ENCODE measurements around the gene LRP11.

LRP11 gene

DNA sequence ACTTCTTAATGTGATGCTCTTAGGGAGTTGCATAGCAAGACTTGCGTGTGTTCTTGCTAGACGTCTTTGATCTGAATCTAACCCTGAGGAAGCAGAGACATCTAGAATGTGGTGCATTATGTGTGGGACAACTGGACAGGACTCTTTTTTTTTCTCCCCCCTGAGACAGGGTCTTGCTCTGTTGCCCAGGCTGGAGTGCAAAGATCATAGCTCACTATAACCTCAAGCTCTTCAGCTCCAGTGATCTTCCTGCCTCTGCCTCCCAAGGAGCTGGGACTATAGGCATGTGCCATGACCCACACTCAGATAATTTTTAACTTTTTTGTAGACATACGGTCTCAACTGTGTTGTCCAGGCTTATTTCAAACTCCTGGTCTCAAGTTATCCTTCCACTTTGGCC, 80.6 kb downstream of the LRP11 start:
- TF ChIP-seq EP300 (IDR thresholded peaks at IDR 0.05; ENCODE audit: borderline replicate concordance) (no peak), FOXM1 (IDR thresholded peaks at IDR 0.05; ENCODE audit: borderline replicate concordance, low read depth) (no peak), ZBTB7A (IDR thresholded peaks at IDR 0.05; ENCODE audit: low read depth) (no peak), RAD21 (IDR thresholded peaks at IDR 0.05; ENCODE audit: low read depth) (no peak), YY1 (IDR thresholded peaks at IDR 0.05; ENCODE audit: low read depth) (no peak), NFIC (IDR thresholded peaks at IDR 0.05) (no peak), CEBPB (IDR thresholded peaks at IDR 0.05) (no peak), TAF1 (IDR thresholded peaks at IDR 0.05; ENCODE audit: low read depth) (no peak), EGR1 (IDR thresholded peaks at IDR 0.05) (no peak), TCF12 (IDR thresholded peaks at IDR 0.05; ENCODE audit: low read depth) (no peak)
- TF ChIP-seq, protein P1, sequence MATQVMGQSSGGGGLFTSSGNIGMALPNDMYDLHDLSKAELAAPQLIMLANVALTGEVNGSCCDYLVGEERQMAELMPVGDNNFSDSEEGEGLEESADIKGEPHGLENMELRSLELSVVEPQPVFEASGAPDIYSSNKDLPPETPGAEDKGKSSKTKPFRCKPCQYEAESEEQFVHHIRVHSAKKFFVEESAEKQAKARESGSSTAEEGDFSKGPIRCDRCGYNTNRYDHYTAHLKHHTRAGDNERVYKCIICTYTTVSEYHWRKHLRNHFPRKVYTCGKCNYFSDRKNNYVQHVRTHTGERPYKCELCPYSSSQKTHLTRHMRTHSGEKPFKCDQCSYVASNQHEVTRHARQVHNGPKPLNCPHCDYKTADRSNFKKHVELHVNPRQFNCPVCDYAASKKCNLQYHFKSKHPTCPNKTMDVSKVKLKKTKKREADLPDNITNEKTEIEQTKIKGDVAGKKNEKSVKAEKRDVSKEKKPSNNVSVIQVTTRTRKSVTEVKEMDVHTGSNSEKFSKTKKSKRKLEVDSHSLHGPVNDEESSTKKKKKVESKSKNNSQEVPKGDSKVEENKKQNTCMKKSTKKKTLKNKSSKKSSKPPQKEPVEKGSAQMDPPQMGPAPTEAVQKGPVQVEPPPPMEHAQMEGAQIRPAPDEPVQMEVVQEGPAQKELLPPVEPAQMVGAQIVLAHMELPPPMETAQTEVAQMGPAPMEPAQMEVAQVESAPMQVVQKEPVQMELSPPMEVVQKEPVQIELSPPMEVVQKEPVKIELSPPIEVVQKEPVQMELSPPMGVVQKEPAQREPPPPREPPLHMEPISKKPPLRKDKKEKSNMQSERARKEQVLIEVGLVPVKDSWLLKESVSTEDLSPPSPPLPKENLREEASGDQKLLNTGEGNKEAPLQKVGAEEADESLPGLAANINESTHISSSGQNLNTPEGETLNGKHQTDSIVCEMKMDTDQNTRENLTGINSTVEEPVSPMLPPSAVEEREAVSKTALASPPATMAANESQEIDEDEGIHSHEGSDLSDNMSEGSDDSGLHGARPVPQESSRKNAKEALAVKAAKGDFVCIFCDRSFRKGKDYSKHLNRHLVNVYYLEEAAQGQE (IDR thresholded peaks at IDR 0.05; ENCODE audit: low read depth), result no peak

DNA sequence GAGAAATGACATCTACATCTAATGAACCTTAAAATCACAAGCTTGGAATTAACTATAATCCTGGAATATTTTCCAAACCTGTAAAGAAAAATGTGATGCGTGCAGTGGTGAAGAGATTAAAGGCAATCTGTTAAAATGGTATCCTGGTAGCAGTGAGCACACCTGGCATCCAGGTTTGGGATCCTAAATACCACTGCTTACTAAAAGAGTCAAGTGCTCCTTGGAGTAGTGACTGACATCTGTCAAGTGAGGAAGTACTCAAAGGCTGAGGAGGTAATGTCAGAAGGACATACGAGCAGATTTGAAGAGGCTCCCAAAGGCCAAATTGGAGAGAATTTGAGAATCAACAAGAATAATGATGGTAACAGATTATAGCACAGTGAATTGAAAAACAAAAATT, 81.8 kb downstream of the LRP11 start:
- no peak for TF ChIP-seq CREB1 (IDR thresholded peaks at IDR 0.05; ENCODE audit: low read depth)
- TF ChIP-seq, protein P1 (IDR thresholded peaks at IDR 0.05; ENCODE audit: low read depth), result no peak
- TF ChIP-seq YY1 (IDR thresholded peaks at IDR 0.05; ENCODE audit: low read depth), result no peak
- no peak for TF ChIP-seq RAD21 (IDR thresholded peaks at IDR 0.05; ENCODE audit: low read depth)

DNA sequence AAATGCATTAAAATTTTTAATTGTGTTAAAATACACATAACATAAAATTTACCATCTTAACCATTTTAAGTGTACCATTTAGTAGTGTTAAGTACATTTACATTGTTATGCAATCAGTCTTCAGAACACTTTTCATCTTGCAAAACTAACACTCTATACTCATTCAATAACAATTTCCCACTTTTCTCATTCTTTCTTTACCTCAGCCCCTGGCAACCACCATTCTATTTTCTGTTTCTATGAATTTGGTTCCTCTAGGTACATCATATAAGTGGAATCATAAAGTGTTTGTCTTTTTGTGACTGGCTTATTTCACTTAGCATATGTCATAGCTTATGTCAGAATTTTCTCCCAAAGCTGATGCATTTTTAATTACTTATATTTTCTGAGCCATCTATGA, 82.4 kb downstream of the LRP11 start:
- TF ChIP-seq MAX (IDR thresholded peaks at IDR 0.05), result no peak
- TF ChIP-seq USF1 (IDR thresholded peaks at IDR 0.05), result no peak
- TF ChIP-seq EGR1 (IDR thresholded peaks at IDR 0.05), result no peak
- TF ChIP-seq RAD21 (IDR thresholded peaks at IDR 0.05; ENCODE audit: low read depth), result no peak
- TF ChIP-seq FOXM1 (IDR thresholded peaks at IDR 0.05; ENCODE audit: borderline replicate concordance, low read depth), result no peak
- TF ChIP-seq ZBTB7A (IDR thresholded peaks at IDR 0.05; ENCODE audit: low read depth), result no peak
- TF ChIP-seq TEAD4 (IDR thresholded peaks at IDR 0.05), result no peak
- TF ChIP-seq, protein P1 (IDR thresholded peaks at IDR 0.05; ENCODE audit: low read depth), result no peak
- no peak for TF ChIP-seq TAF1 (IDR thresholded peaks at IDR 0.05; ENCODE audit: low read depth)
- no peak for TF ChIP-seq CEBPB (IDR thresholded peaks at IDR 0.05)
- no peak for TF ChIP-seq NFIC (IDR thresholded peaks at IDR 0.05)
- no peak for TF ChIP-seq CREB1 (IDR thresholded peaks at IDR 0.05; ENCODE audit: low read depth)
- no peak for TF ChIP-seq YY1 (IDR thresholded peaks at IDR 0.05; ENCODE audit: low read depth)
- no peak for TF ChIP-seq TCF12 (IDR thresholded peaks at IDR 0.05; ENCODE audit: low read depth)
- no peak for TF ChIP-seq EP300 (IDR thresholded peaks at IDR 0.05; ENCODE audit: borderline replicate concordance)

- TF ChIP-seq CREB1 (IDR thresholded peaks at IDR 0.05; ENCODE audit: low read depth), result no peak
- no peak for TF ChIP-seq FOXM1 (IDR thresholded peaks at IDR 0.05; ENCODE audit: borderline replicate concordance, low read depth)
- no peak for TF ChIP-seq ZBTB7A (IDR thresholded peaks at IDR 0.05; ENCODE audit: low read depth)
- TF ChIP-seq USF1 (IDR thresholded peaks at IDR 0.05), result no peak
- TF ChIP-seq RAD21 (IDR thresholded peaks at IDR 0.05; ENCODE audit: low read depth), result no peak
- no peak for TF ChIP-seq TCF12 (IDR thresholded peaks at IDR 0.05; ENCODE audit: low read depth)
- no peak for TF ChIP-seq MAX (IDR thresholded peaks at IDR 0.05)
- TF ChIP-seq TAF1 (IDR thresholded peaks at IDR 0.05; ENCODE audit: low read depth), result no peak
- TF ChIP-seq, protein P1 (IDR thresholded peaks at IDR 0.05; ENCODE audit: low read depth), result no peak
- no peak for TF ChIP-seq TEAD4 (IDR thresholded peaks at IDR 0.05)
- TF ChIP-seq CEBPB (IDR thresholded peaks at IDR 0.05), result no peak
- TF ChIP-seq NFIC (IDR thresholded peaks at IDR 0.05), result no peak
- no peak for TF ChIP-seq EGR1 (IDR thresholded peaks at IDR 0.05)
- no peak for TF ChIP-seq EP300 (IDR thresholded peaks at IDR 0.05; ENCODE audit: borderline replicate concordance)
Observed at GRCh38 chr6:149779644-149779963, 84.6 kb downstream of the LRP11 start.

Data from Ishikawa (cell line).